ENCODE data around the gene DHRS9.
A peak's percentile ranks its signal among the peaks of the same experiment; 100 is the strongest.

- TF ChIP-seq CTCF (conservative IDR thresholded peaks at IDR 0.05 in 1 of 2, IDR thresholded peaks at IDR 0.05 in 1 of 2; ENCODE audit: extremely low read depth in 1 of 2, insufficient read depth in 1 of 2, low read depth in 1 of 2, low read length in 2 of 2) (peak; percentile 72 to 78), EZH2 (IDR thresholded peaks at IDR 0.05; ENCODE audit: borderline replicate concordance, low read length) (no peak)
These were observed 62.5 kb downstream of the DHRS9 start for GRCh38 chr2:169131587-169132512.
